Endothelial cell of umbilical vein (primary cell): ENCODE results near the gene RBM26. TPM values are rescaled to one million over a fixed set of nuclear protein-coding genes. Genes with fewer than 3 reads are reported as not detected.

ENCODE experiments used
- BruUV-seq: library from RNA; stranded (reverse); fragments of 400-500 nt; replicated peaks from 2 replicates; lab custom pipeline; 2021; lab: Mats Ljungman, UMichigan
- CTCF ChIA-PET: fragments of 300-600, 350-600 bp; sonication (Branson Sonifier 250); formaldehyde crosslinking; loops from one replicate; lab custom pipeline; 2021; ENCODE audit warnings: antibody characterized with exemption, inconsistent platforms; lab: Charles Lee
- POLR2A ChIA-PET: fragments of 300-600, 350-600 bp; sonication (Branson Sonifier 250); formaldehyde crosslinking; loops from one replicate; lab custom pipeline; 2021; ENCODE audit warnings: antibody characterized with exemption, inconsistent platforms; lab: Charles Lee
- DNase-seq: peaks from one replicate; pipeline ENCODE4 v3.0.0-alpha.2; 2011; ENCODE audit warnings: low read depth, low spot score
- FAIRE-seq: peaks from 2 replicates; lab custom pipeline; 2011; peaks lifted over from hg19 to GRCh38; lab: Jason Lieb, UNC
- H2AFZ ChIP-seq: 2 replicates; pipeline ENCODE4 v1.6.0; 2012; ENCODE audit warnings: low read depth, low read length, control low read depth, inconsistent platforms
- H3K27ac ChIP-seq: 2 replicates; pipeline ENCODE4 v1.5.1; 2011; ENCODE audit warnings: low read depth, mild to moderate bottlenecking, control low read depth, low read length, moderate library complexity; ENCODE audit not compliant: insufficient read depth
- H3K27me3 ChIP-seq, 2 experiments: 2 replicates each; pipeline versions ENCODE4 v1.6.0 to v1.6.1; 2011; ENCODE audit warnings: low read length in 2 of 2, mixed read lengths in 1 of 2; ENCODE audit not compliant: control insufficient read depth in 2 of 2, insufficient read depth in 2 of 2
- H3K36me3 ChIP-seq, 2 experiments: 2 replicates in 1 of 2; 3 replicates in 1 of 2; pipeline ENCODE4 v1.5.1; 2011; ENCODE audit warnings: low read length in 2 of 2, mild to moderate bottlenecking in 1 of 2, moderate library complexity in 1 of 2; ENCODE audit not compliant: control insufficient read depth in 2 of 2, insufficient read depth in 2 of 2; ENCODE audit errors: extremely low read depth in 1 of 2
- H3K4me1 ChIP-seq: 3 replicates; pipeline ENCODE4 v1.5.1; 2011; ENCODE audit warnings: mild to moderate bottlenecking, low read length; ENCODE audit not compliant: control insufficient read depth, insufficient read depth; ENCODE audit errors: extremely low read depth
- H3K4me2 ChIP-seq: 2 replicates; pipeline ENCODE4 v1.6.1; 2011; ENCODE audit warnings: low read length, control low read depth, mixed read lengths; ENCODE audit not compliant: insufficient read depth
- H3K4me3 ChIP-seq, 3 experiments: fragments of 200-600 bp in 1 of 3; sonication (generic), shearing (Covaris generic) in 1 of 3; replicated peaks in 1 of 3; 2 replicates each; pipeline ENCODE4 v1.5.1; 2011 to 2016; ENCODE audit warnings: control low read depth in 3 of 3, low read length in 3 of 3, mild to moderate bottlenecking in 2 of 3, inconsistent platforms in 1 of 3, low read depth in 1 of 3, moderate library complexity in 1 of 3; ENCODE audit not compliant: insufficient read depth in 1 of 3
- H3K79me2 ChIP-seq: 2 replicates; pipeline ENCODE4 v1.6.0; 2012; ENCODE audit warnings: low read length, inconsistent platforms; ENCODE audit not compliant: control insufficient read depth, insufficient read depth
- H3K9ac ChIP-seq: replicated peaks from 2 replicates; pipeline ENCODE3; 2011; ENCODE audit warnings: low read length, control low read depth; ENCODE audit not compliant: insufficient read depth; ENCODE audit errors: extremely low read depth
- H3K9me1 ChIP-seq: replicated peaks from 3 replicates; pipeline ENCODE4 v1.6.0; 2011; ENCODE audit warnings: mild to moderate bottlenecking, low read length; ENCODE audit not compliant: control insufficient read depth, insufficient read depth; ENCODE audit errors: extremely low read depth
- H3K9me3 ChIP-seq: replicated peaks from 2 replicates; pipeline ENCODE4 v1.5.1; 2012; ENCODE audit warnings: low read length, inconsistent platforms; ENCODE audit not compliant: control insufficient read depth, insufficient read depth
- H4K20me1 ChIP-seq: replicated peaks from 2 replicates; pipeline ENCODE3; 2011; ENCODE audit warnings: mild to moderate bottlenecking, low read length; ENCODE audit not compliant: control insufficient read depth, insufficient read depth; ENCODE audit errors: extremely low read depth
- EZH2 ChIP-seq: IDR thresholded peaks from 2 replicates; pipeline ENCODE4 v1.6.1; 2012; ENCODE audit warnings: borderline replicate concordance, low read depth, mild to moderate bottlenecking, moderate library complexity, low read length, inconsistent platforms; ENCODE audit not compliant: severe bottlenecking
- FOS ChIP-seq: IDR thresholded peaks from 2 replicates; pipeline ENCODE4 v1.6.1; 2011; ENCODE audit warnings: mild to moderate bottlenecking, low read length, moderate library complexity, borderline replicate concordance; ENCODE audit not compliant: insufficient read depth
- GATA2 ChIP-seq: IDR thresholded peaks from 2 replicates; pipeline ENCODE4 v1.7.0; 2011; ENCODE audit warnings: low read depth, mild to moderate bottlenecking, moderate library complexity, mixed read lengths, low read length; ENCODE audit not compliant: insufficient read length, insufficient read depth
- JUN ChIP-seq: IDR thresholded peaks from 2 replicates; pipeline ENCODE4 v1.6.1; 2011; ENCODE audit warnings: borderline replicate concordance, low read depth; ENCODE audit not compliant: insufficient read length, insufficient read depth
- MAX ChIP-seq: IDR thresholded peaks from 2 replicates; pipeline ENCODE4 v1.6.1; 2011; ENCODE audit not compliant: insufficient read depth, insufficient read length
- MYC ChIP-seq: IDR thresholded peaks from one replicate; pipeline ENCODE4 v1.6.1; 2011; ENCODE audit warnings: mild to moderate bottlenecking, low read depth, low read length
- POLR2A ChIP-seq: IDR thresholded peaks from 2 replicates; pipeline ENCODE4 v1.6.1; 2012; ENCODE audit warnings: low read depth, mild to moderate bottlenecking, control low read depth, low read length
- POLR2AphosphoS5 ChIP-seq: IDR thresholded peaks from 2 replicates; pipeline ENCODE4 v1.6.1; 2012; ENCODE audit warnings: low read depth, mild to moderate bottlenecking, control low read depth, low read length, moderate library complexity; ENCODE audit not compliant: insufficient read depth
- dilution Hi-C: fragments of 300-500 bp; cut with MboI; formaldehyde crosslinking; loops from one replicate; pipeline ENCODE4 v1.15.0; 2019; ENCODE audit warnings: low sequenced_read_pairs; ENCODE audit not compliant: extremely low pct_ligation_motif_present
- intact Hi-C: fragments of 100-400 bp; cut with micrococcal nuclease; formaldehyde crosslinking; loops from one replicate; pipeline ENCODE4 v1.10.0; 2022
- polyA plus RNA-seq, 4 experiments: library from polyadenylated mRNA; depleted of rRNA in 3 of 4; stranded (reverse) in 3 of 4; unstranded in 1 of 4; fragments of >200 nt; gene quantifications; 2 replicates each; pipeline versions ENCODE4 v1.2.1 to v1.2.3, GENCODE V29; 2011 to 2012; ENCODE audit warnings: missing spikeins in 1 of 4
- total RNA-seq: library from RNA; stranded (reverse); gene quantifications from 2 replicates; pipeline ENCODE4 v1.2.3, GENCODE V29; 2021
- TF ChIP-seq, protein P1 (sequence below), 2 donors: IDR thresholded peaks; 1 replicate in 1 of 2; 2 replicates in 1 of 2; pipeline ENCODE4 v1.5.1; 2011; ENCODE audit warnings: low read length in 2 of 2, mild to moderate bottlenecking in 2 of 2, moderate library complexity in 2 of 2, control low read depth in 1 of 2, inconsistent platforms in 1 of 2, low read depth in 1 of 2; ENCODE audit not compliant: insufficient read depth in 1 of 2; ENCODE audit errors: extremely low read depth in 1 of 2

RBM26 gene
- total and polyA plus RNA-seq, 2 donors (not counting 3 experiments of a cell fraction or from before 2014, with no cell fraction given) = 14.8 to 54.3 TPM

DNA sequence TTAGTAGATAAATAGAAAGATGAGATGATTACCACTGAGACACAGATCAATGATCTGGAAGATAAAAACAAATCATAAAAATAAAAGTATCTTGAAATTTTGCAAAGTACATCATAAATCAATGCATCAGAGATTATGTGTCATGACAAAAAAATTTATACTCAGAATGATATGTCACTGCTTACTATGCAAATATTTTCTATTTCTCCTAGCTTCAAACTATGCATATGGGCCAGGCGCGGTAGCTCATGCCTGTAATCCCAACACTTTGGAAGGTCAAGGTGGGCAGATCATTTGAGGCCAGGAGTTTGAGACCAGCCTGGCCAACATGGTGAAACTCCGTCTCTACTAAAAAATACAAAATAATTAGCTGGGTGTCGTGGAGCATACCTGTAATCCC, 17.3 kb upstream of the RBM26 start:
- intact Hi-C loops (no loop called here), dilution Hi-C loops (no loop called here)
- H3K4me1 ChIP-seq = no peaks in the 10 kb centered on the region
- H3K4me3 ChIP-seq = no peak overlapping the region
- H4K20me1 ChIP-seq = no peaks in the 10 kb centered on the region
- POLR2A ChIA-PET = no interaction called here
- no peak overlapping the region for H3K27ac ChIP-seq
- no peaks in the 10 kb centered on the region for H3K27me3 ChIP-seq
- FAIRE-seq (no peak), DNase-seq (no peak)
- no peak overlapping the region for H3K9ac ChIP-seq
- H3K9me1 ChIP-seq = no peaks in the 10 kb centered on the region
- H3K4me2 ChIP-seq = no peak overlapping the region
- H3K36me3 ChIP-seq = no peaks in the 10 kb centered on the region
- BruUV-seq = no TSS peak
- H3K9me3 ChIP-seq = no peaks in the 10 kb centered on the region
- no peaks in the 10 kb centered on the region for H3K79me2 ChIP-seq
- CTCF ChIA-PET = interaction anchor here (1.1 to 5.2 kb wide), 25 partner anchors 8 to 1594 kb away, joined by 3 to 815 read pairs (median 15); partner anchors contain the start of gene NDFIP2
- TF ChIP-seq, protein P1, sequence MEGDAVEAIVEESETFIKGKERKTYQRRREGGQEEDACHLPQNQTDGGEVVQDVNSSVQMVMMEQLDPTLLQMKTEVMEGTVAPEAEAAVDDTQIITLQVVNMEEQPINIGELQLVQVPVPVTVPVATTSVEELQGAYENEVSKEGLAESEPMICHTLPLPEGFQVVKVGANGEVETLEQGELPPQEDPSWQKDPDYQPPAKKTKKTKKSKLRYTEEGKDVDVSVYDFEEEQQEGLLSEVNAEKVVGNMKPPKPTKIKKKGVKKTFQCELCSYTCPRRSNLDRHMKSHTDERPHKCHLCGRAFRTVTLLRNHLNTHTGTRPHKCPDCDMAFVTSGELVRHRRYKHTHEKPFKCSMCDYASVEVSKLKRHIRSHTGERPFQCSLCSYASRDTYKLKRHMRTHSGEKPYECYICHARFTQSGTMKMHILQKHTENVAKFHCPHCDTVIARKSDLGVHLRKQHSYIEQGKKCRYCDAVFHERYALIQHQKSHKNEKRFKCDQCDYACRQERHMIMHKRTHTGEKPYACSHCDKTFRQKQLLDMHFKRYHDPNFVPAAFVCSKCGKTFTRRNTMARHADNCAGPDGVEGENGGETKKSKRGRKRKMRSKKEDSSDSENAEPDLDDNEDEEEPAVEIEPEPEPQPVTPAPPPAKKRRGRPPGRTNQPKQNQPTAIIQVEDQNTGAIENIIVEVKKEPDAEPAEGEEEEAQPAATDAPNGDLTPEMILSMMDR (IDR thresholded peaks at IDR 0.05; ENCODE audit: extremely low read depth in 1 of 2, insufficient read depth in 1 of 2, low read depth in 1 of 2, low read length in 2 of 2) = no peak
- TF ChIP-seq GATA2 = no peak
- no peak for TF ChIP-seq FOS
- TF ChIP-seq JUN = no peak
- TF ChIP-seq EZH2 = no peak
- no peak for TF ChIP-seq MYC
- TF ChIP-seq MAX = no peak
- no peak for TF ChIP-seq POLR2AphosphoS5
- no peak for TF ChIP-seq POLR2A
- H2AFZ ChIP-seq = no peak overlapping the region
